GM18867 (cell line): ENCODE results near the gene CLEC4C.

ENCODE experiments used
- ATAC-seq: cut with Tn5 transposase; IDR thresholded peaks from one replicate; pipeline ENCODE4 v1.9.1; 2021; ENCODE audit warnings: mild to moderate bottlenecking, moderate library complexity; ENCODE audit not compliant: unreplicated experiment

CLEC4C gene

GRCh38 chr12:7729746-7730145 lies 17.4 kb downstream of the CLEC4C start:
- ATAC-seq, result no peak

GRCh38 chr12:7723926-7724325 lies 23.2 kb downstream of the CLEC4C start:
- ATAC-seq, result no peak

GRCh38 chr12:7719946-7720730 lies 27.0 kb downstream of the CLEC4C start:
- ATAC-seq, result no peak

- no peak for ATAC-seq
Observed at GRCh38 chr12:7716381-7716780, 30.8 kb downstream of the CLEC4C start.

GRCh38 chr12:7712841-7713442 lies 34.2 kb downstream of the CLEC4C start:
- no peak for ATAC-seq

GRCh38 chr12:7711133-7711532 lies 36.0 kb downstream of the CLEC4C start, which contains the start of gene DPPA3:
TSS of gene DPPA3 (plus strand) at chr12:7711433. CDS start at chr12:7711571, 138 bp downstream.
- no peak for ATAC-seq

GRCh38 chr12:7709969-7710675 lies 37.1 kb downstream of the CLEC4C start:
- ATAC-seq, result no peak

- no peak for ATAC-seq
Observed at GRCh38 chr12:7705846-7706245, 41.3 kb downstream of the CLEC4C start.

GRCh38 chr12:7695566-7696197 lies 51.5 kb downstream of the CLEC4C start, which contains the start of gene GDF3:
TSS of gene GDF3 (minus strand) at chr12:7695775. CDS start at chr12:7695728, 47 bp downstream.
- ATAC-seq, result no peak

GRCh38 chr12:7695237-7695560 lies 52.0 kb downstream of the CLEC4C start:
- no peak for ATAC-seq

- no peak for ATAC-seq
Observed at GRCh38 chr12:7694556-7695236, 52.5 kb downstream of the CLEC4C start.

- ATAC-seq, result no peak
Observed at GRCh38 chr12:7693793-7694192, 53.4 kb downstream of the CLEC4C start.

- no peak for ATAC-seq
Observed at GRCh38 chr12:7681535-7681934, 65.6 kb downstream of the CLEC4C start.
